Aorta (tissue), 5 donors: ENCODE measurements around the gene ASPN. TPM values are rescaled to one million over a fixed set of nuclear protein-coding genes. Genes with fewer than 3 reads are reported as not detected.

Experiments used
- ATAC-seq: fragments of 200-7000 bp; cut with Tn5 transposase; one replicate; pipeline ENCODE4 v1.9.1; 2022; ENCODE audit warnings: moderate library complexity; ENCODE audit not compliant: low FRiP score
- DNase-seq, 2 donors: peaks; one replicate each; pipeline ENCODE4 v3.0.0-alpha.2; 2020
- H3K27ac ChIP-seq, 2 donors: one replicate each; pipeline ENCODE4 v1.5.1; 2013; ENCODE audit warnings: low read length in 2 of 2, mild to moderate bottlenecking in 2 of 2, moderate library complexity in 2 of 2, control low read depth in 1 of 2, inconsistent platforms in 1 of 2, low read depth in 1 of 2
- H3K27me3 ChIP-seq, 2 donors: one replicate each; pipeline ENCODE4 v1.6.1; 2013; ENCODE audit warnings: control low read depth in 1 of 2, low read length in 1 of 2, mild to moderate bottlenecking in 1 of 2, moderate library complexity in 1 of 2; ENCODE audit not compliant: insufficient read depth in 2 of 2, control insufficient read depth in 1 of 2
- H3K36me3 ChIP-seq, 2 donors: one replicate each; pipeline ENCODE4 v1.6.1; 2013; ENCODE audit warnings: control low read depth in 1 of 2, low read length in 1 of 2, mild to moderate bottlenecking in 1 of 2; ENCODE audit not compliant: insufficient read depth in 2 of 2, control insufficient read depth in 1 of 2
- H3K4me1 ChIP-seq, 2 donors: one replicate each; pipeline ENCODE4 v1.6.1; 2013; ENCODE audit warnings: low read length in 2 of 2, control low read depth in 1 of 2, mild to moderate bottlenecking in 1 of 2, moderate library complexity in 1 of 2; ENCODE audit not compliant: insufficient read depth in 2 of 2, control insufficient read depth in 1 of 2
- H3K4me3 ChIP-seq, 2 donors: one replicate each; pipeline ENCODE4 v1.5.1; 2013; ENCODE audit warnings: low read length in 2 of 2, control low read depth in 1 of 2, mild to moderate bottlenecking in 1 of 2
- H3K9me3 ChIP-seq: one replicate; pipeline ENCODE4 v1.6.1; 2013; ENCODE audit warnings: mild to moderate bottlenecking, low read length; ENCODE audit not compliant: control insufficient read depth
- WGBS, 2 donors: extraction: QIAGEN DNeasy Blood & Tissue Kit; methylation state at CpG; one replicate each; pipeline ENCODE4 v1.1.7; 2013; 5-methylcytosine and 5-hydroxymethylcytosine counted together
- intact Hi-C, 2 donors: fragments of 100-400 bp; cut with DNase I; formaldehyde crosslinking; loops; one replicate each; pipeline versions ENCODE4 v1.14.2 to v1.15.0; 2022
- polyA plus RNA-seq, 2 donors: library from polyadenylated mRNA; stranded (reverse); fragments of 200-250 nt; gene quantifications; one replicate each; pipeline ENCODE4 v1.2.3, GENCODE V29; 2013
- total RNA-seq, 2 donors: library from RNA; stranded (reverse); fragmentation: NEBNext Ultra II Directional; extraction: Animal tissue kit (Norgen Biotek cat#: 25700); gene quantifications; one replicate each; pipeline ENCODE4 v1.2.1, GENCODE V29; 2021
- donor health status: healthy with polysubstance abuse.
- donor health status: Bipolar disorder and iron deficiency.
- donor health status: DM: no; HTN: no; CAD: no.
- donor health status: DM: no; HTN: no; CAD: no.
- donor health status: DM: yes; HTN: yes; CAD: no.

The ASPN gene
- total and polyA plus RNA-seq, 4 donors: 79.8 to 227 (median 97.5) TPM

DNA sequence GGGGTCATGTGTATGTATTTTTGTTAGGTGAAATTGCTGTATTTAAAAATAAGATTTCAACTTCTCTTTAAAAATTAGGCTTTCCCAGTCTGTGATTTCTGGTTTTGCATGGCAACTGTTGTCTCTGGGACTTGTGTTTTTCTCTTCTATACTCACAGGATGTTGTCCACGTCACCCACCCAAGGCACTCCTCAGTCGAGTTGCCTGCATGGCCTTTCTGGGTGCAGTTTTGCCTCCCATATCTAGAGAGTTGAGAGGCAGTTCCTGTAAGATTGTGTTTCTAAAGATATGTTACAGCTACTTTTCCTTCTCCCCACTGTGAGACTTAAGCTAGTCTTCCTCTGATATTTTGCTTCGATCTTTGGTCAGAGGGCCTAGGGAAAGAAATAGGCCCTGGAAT is 2.3 kb upstream of the ASPN start:
- no peak for DNase-seq
- no peak for ATAC-seq
- Histone ChIP-seq H3K27ac (peak overlapping the region; percentile 44 to 67), H3K9me3 (no peaks in the 10 kb centered on the region), H3K27me3 (no peaks in the 10 kb centered on the region), H3K4me3 (no peak overlapping the region), H3K36me3 (no peaks in the 10 kb centered on the region), H3K4me1 (peaks cover under 1 to 1% of the 10 kb centered on the region in 2 donors)
- intact Hi-C loops: loop anchor here (5.0 kb wide), 2 partner anchors 113 to 118 kb away; no protein-coding TSS in a partner anchor
- WGBS, 2 donors: 44 to 53% methylated on average over 3 of the region's 3 CpGs

DNA sequence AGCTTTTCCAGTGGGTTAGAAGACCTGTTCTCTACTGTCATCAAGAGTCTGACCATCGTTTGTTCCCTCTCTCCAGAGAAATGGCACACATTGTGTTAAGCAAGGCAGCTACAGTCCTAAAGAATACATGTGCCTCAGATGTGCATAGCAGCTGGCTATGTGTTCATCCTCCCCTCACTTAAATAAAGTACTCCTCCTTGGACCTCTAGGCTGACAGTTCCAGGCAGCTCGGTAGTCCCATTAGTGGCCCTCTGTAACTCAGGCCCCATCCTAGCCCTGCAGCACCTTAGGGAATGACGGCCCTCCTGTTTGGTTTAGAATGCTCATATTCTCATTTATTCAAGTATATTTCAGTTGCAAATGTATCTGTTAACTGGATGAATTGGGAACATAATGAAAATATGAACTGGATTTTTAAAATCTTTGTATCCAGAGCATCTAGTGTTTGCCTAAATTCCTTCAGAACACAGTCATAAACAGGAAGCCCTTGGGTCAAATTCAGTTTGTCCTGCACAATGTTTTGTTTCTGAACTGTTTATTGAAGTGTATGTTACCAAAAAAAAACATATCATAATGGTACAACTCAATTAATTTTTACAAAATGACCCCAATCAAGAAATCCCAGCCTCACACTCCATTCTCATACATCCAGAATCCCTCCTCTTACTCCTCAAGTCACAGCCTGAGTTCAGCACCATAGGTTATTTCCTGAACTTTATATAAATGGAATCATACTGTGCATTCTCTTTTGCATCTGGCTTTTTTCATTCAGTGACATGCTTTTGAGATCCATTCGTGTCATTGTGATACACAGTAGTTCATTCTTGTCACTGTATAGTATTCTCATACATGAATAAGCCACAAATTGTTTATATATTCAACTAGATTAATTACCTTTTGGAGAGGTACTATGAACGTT is 1.6 kb upstream of the ASPN start:
- peak overlapping the region; percentile 22 to 43 for H3K27ac ChIP-seq
- WGBS, 2 donors: 48 to 55% methylated on average over 5 of the region's 5 CpGs
- H3K4me3 ChIP-seq: no peak overlapping the region
- intact Hi-C loops: loop anchor here (5.0 kb wide), 2 partner anchors 113 to 118 kb away; no protein-coding TSS in a partner anchor
- no peaks in the 10 kb centered on the region for H3K4me1 ChIP-seq
- no peaks in the 10 kb centered on the region for H3K27me3 ChIP-seq
- H3K9me3 ChIP-seq: no peaks in the 10 kb centered on the region
- H3K36me3 ChIP-seq: no peaks in the 10 kb centered on the region
- DNase-seq (no peak), ATAC-seq (no peak)

DNA sequence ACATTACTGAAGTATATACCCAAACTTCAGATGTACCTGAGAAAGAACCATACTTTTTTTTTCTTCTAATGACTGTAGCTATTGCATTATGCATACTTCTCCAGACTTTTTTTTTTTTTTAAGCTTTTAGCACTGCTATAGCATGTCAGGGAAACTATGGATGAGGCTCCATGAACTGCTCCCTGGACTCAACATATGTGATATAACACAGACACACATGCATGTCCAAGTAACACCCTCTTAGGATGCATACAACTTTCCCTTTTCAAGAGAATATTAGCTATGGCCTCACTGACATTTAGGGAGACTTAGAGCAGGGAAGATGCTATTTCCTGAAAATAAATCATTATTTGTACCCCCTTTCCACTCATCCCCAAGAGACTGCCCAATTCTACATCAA is 499 bp upstream of the ASPN start:
- Histone ChIP-seq H3K27me3 (no peaks in the 10 kb centered on the region), H3K4me3 (no peak overlapping the region), H3K27ac (peak overlapping the region in 1 of 2 donors; percentile 37), H3K4me1 (no peaks in the 10 kb centered on the region), H3K36me3 (no peaks in the 10 kb centered on the region), H3K9me3 (no peaks in the 10 kb centered on the region)
- DNase-seq (no peak), ATAC-seq (no peak)
- intact Hi-C loops: loop anchor here (5.0 kb wide), 2 partner anchors 114 to 119 kb away; no protein-coding TSS in a partner anchor

DNA sequence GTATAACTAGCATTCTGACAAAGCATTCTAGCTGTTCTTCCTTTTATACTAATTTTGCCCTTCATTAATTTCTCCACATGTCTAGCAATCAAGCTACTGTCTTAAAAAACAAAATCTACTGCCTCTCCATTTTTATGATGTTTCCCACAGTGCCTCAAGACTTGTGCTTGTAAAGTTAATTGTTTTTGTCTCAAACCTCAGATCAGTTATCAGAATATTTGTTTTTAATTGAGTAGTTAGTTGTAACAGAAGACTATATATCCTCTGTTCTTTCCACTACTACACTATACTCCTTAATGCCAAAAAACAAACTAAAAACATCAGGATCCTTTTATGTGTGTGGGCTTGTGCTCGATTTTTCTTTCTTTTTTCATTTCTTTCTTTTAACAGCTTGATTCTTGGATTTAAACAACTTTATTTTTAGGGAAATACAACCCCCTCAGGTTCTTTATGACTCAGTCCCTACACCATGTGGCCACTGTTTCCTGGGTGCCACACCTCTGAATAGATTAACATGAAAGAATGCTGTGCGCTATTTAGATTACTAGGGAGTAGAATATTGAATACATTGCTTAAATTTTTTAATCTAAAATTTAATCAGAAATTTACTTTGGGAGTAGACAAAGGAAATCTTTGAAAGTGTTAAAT is 1.2 kb downstream of the ASPN start:
- intact Hi-C loops: loop anchor here (5.0 kb wide), 2 partner anchors 116 to 121 kb away; no protein-coding TSS in a partner anchor
- Histone ChIP-seq H3K4me1 (peaks cover 3 to 7% of the 10 kb centered on the region in 2 donors), H3K36me3 (no peaks in the 10 kb centered on the region), H3K4me3 (peak overlapping the region; percentile 31 to 54), H3K27me3 (no peaks in the 10 kb centered on the region), H3K9me3 (no peaks in the 10 kb centered on the region), H3K27ac (peak overlapping the region; percentile 28 to 82)
- 6 to 9% methylated on average over 2 of the region's 2 CpGs for WGBS, 2 donors
- ATAC-seq: no peak
- no peak for DNase-seq

DNA sequence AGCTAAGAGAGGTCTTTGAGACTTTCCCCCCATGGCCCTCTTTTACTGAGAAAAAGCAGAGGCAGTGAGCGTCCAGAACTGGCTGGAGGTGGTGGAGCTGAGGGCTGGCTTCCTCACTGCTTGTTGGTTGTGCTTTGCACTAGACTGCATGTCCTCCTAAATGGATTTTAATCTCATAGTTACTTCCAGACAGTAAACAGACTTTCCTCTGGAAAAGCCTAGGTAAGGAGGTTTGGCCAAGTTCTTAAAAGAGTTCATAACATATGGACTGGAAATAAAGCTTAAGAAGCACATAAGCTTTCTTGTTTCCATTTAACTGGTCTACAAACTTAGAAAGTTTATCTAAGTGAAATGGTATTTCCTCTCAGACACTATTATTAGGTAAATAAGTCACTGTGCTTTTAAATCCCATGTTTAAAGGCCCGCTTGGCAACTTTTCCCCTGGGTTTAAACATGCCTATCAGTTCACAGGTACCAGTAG is 2.0 kb downstream of the ASPN start:
- Histone ChIP-seq H3K27me3 (no peaks in the 10 kb centered on the region), H3K36me3 (no peaks in the 10 kb centered on the region), H3K4me1 (peaks cover 3 to 7% of the 10 kb centered on the region in 2 donors), H3K4me3 (peak overlapping the region; percentile 31 to 34), H3K27ac (peak overlapping the region; percentile 94 to 99), H3K9me3 (no peaks in the 10 kb centered on the region)
- ATAC-seq: peak; percentile 44
- no peak for DNase-seq
- 4 to 5% methylated on average over 2 of the region's 2 CpGs for WGBS, 2 donors
- intact Hi-C loops: loop anchor here (5.0 kb wide), 2 partner anchors 117 to 122 kb away; no protein-coding TSS in a partner anchor

DNA sequence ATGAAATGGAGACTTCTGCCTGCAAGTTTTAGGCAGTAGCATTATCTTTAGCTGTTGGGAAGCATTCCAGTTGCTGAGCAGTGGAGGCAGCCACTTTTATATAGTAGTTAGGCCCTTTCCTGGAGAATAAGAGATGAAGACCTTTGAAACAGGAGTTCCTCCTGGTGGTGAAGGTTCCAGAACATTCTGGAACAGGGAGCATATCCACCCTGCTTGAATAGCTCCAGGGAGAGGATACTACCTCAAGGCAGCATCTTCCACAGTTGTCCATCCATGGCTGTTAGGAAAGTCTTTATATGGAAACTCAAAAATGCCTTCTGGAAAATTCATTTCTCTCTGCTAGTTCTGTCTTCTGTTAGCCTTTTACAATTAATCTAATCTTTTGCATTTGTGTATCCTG is 3.0 kb downstream of the ASPN start:
- peaks cover 3 to 7% of the 10 kb centered on the region in 2 donors for H3K4me1 ChIP-seq

DNA sequence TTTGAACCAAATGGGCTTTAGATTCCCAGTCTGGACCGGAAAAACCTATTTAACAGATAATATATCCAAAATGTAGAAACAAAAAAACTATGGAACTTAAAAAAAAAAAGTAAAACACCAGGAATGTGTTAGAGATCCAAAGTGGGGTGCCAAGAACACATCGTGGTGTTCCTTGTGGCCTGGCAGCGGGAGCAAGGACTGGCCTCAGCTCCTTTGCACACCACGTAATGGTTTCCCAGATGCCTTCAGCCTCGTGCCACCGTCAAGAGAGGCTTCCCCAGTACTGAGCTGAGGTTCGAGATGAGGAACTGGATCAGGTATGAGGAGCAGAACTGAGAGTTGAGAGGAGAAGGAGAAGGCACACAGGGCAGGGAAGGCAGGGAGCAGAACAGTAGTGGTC is 3.5 kb downstream of the ASPN start:
- Histone ChIP-seq H3K9me3 (no peaks in the 10 kb centered on the region), H3K27me3 (no peaks in the 10 kb centered on the region), H3K36me3 (peaks cover 0 to under 1% of the 10 kb centered on the region in 2 donors), H3K4me1 (peaks cover 3 to 7% of the 10 kb centered on the region in 2 donors), H3K4me3 (no peak overlapping the region), H3K27ac (peak overlapping the region; percentile 86 to 92)
- DNase-seq: no peak
- no peak for ATAC-seq
- WGBS, 2 donors: 19 to 23% methylated on average over 7 of the region's 7 CpGs
- intact Hi-C loops: loop anchor here in 1 of 2 donors (2.0 kb wide), 1 partner anchor 14 kb away; no protein-coding TSS in a partner anchor

More for the DNA sequence above, 3.0 kb downstream of the ASPN start:
- ATAC-seq (no peak), DNase-seq (no peak)
- intact Hi-C loops: loop anchor here in 1 of 2 donors (2.0 kb wide), 1 partner anchor 15 kb away; no protein-coding TSS in a partner anchor
- Histone ChIP-seq H3K36me3 (no peaks in the 10 kb centered on the region), H3K9me3 (no peaks in the 10 kb centered on the region), H3K4me3 (no peak overlapping the region), H3K27ac (peak overlapping the region; percentile 86 to 92), H3K27me3 (no peaks in the 10 kb centered on the region)

DNA sequence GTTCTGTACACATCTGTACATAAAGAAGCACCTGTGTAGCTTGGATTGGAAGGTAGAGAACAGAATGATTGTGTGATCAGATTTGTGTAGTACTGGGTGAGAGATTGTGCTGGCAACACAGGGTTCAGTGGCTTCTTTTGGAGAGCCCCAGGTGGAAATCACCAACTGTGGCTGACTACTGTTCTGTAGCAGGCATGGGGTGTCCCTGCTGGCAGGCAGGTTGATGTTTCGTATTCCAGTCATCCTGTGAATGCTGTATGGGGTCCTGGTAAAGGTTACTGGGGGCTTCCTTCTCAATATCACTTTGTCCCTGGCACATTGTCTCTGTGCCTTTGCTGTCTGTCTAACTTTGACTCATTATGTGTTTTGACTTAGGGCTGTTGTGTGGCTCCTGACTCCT is 5.3 kb downstream of the ASPN start:
- H3K9me3 ChIP-seq: no peaks in the 10 kb centered on the region
- no peak overlapping the region for H3K4me3 ChIP-seq
- H3K36me3 ChIP-seq: peaks cover 3 to 5% of the 10 kb centered on the region in 2 donors
- DNase-seq: no peak
- intact Hi-C loops: no loop called here
- WGBS, 2 donors: 89 to 96% methylated on average over 1 of the region's 1 CpG
- peak overlapping the region in 1 of 2 donors; percentile 2 for H3K27ac ChIP-seq
- no peak for ATAC-seq
- H3K4me1 ChIP-seq: peaks cover 3 to 9% of the 10 kb centered on the region in 2 donors
- H3K27me3 ChIP-seq: no peaks in the 10 kb centered on the region
